GM23248 (cell line): Measurements from ENCODE around the gene PIRT.

Experiments used
- EZH2 ChIP-seq: fragments of 200-600 bp; sonication (generic); IDR thresholded peaks from 2 replicates; pipeline ENCODE4 v1.6.1; 2018; ENCODE audit warnings: antibody characterized with exemption, mild to moderate bottlenecking; ENCODE audit not compliant: insufficient read depth, poor library complexity, severe bottlenecking
- EZH2phosphoT487 ChIP-seq: fragments of 200-600 bp; sonication (generic); IDR thresholded peaks from 2 replicates; pipeline ENCODE4 v1.6.1; 2018; ENCODE audit warnings: antibody characterized with exemption, moderate library complexity, mild to moderate bottlenecking, low read depth; ENCODE audit not compliant: insufficient read depth

GRCh38 chr17:10809605-10810004, 28.3 kb downstream of the PIRT start:
- TF ChIP-seq EZH2 (no peak), EZH2phosphoT487 (no peak)
